OCI-LY7 (cell line): ENCODE measurements around the gene RMI2. TPM values are rescaled to one million over a fixed set of nuclear protein-coding genes. Genes with fewer than 3 reads are reported as not detected.

Source experiments
- BruUV-seq: library from RNA; stranded (reverse); fragments of 400-500 nt; replicated peaks from 2 replicates; lab custom pipeline; 2021; lab: Mats Ljungman, UMichigan
- CTCF ChIA-PET: fragments of 300-600 bp; sonication (Branson Sonifier 250); formaldehyde crosslinking; loops from one replicate; lab custom pipeline; 2022; ENCODE audit warnings: antibody characterized with exemption; ENCODE audit not compliant: unreplicated experiment; lab: Charles Lee
- POLR2A ChIA-PET: fragments of 300-600 bp; sonication (Branson Sonifier 250); formaldehyde crosslinking; loops from one replicate; lab custom pipeline; 2022; ENCODE audit warnings: antibody characterized with exemption; lab: Charles Lee
- DNase-seq: peaks from one replicate; pipeline ENCODE4 v3.0.0-alpha.2; 2015; ENCODE audit warnings: low spot score
- H2AFZ ChIP-seq: fragments of 200-600 bp; sonication (generic), shearing (Covaris generic); 2 replicates; pipeline ENCODE4 v1.6.1; 2014; ENCODE audit warnings: mild to moderate bottlenecking, antibody characterized with exemption, low read length, moderate library complexity
- H3K27ac ChIP-seq: fragments of 200-600 bp; sonication (generic); 2 replicates; pipeline ENCODE4 v1.5.1; 2014; ENCODE audit warnings: mixed run types, low read depth, mild to moderate bottlenecking, moderate library complexity, low read length, inconsistent platforms; ENCODE audit not compliant: poor library complexity, severe bottlenecking
- H3K36me3 ChIP-seq: fragments of 200-600 bp; sonication (generic); 2 replicates; pipeline ENCODE4 v1.6.1; 2014; ENCODE audit warnings: mild to moderate bottlenecking, antibody characterized with exemption, low read length, moderate library complexity, mixed read lengths; ENCODE audit not compliant: insufficient read depth
- H3K4me1 ChIP-seq: fragments of 200-600 bp; sonication (generic); 2 replicates; pipeline ENCODE4 v1.5.1; 2014; ENCODE audit warnings: mild to moderate bottlenecking, low read length; ENCODE audit not compliant: insufficient read depth, poor library complexity, severe bottlenecking
- H3K4me2 ChIP-seq: fragments of 200-600 bp; sonication (generic); 2 replicates; pipeline ENCODE4 v1.6.1; 2014; ENCODE audit warnings: mild to moderate bottlenecking, low read length
- H3K4me3 ChIP-seq: fragments of 200-600 bp; sonication (generic); 2 replicates; pipeline ENCODE4 v1.5.1; 2014; ENCODE audit warnings: mild to moderate bottlenecking, low read depth, low read length; ENCODE audit not compliant: poor library complexity, severe bottlenecking
- H3K79me2 ChIP-seq: fragments of 200-600 bp; sonication (generic); 2 replicates; pipeline ENCODE4 v1.6.1; 2016; ENCODE audit warnings: low read depth, mild to moderate bottlenecking, low read length, moderate library complexity, mixed read lengths; ENCODE audit not compliant: insufficient read depth
- H3K9me2 ChIP-seq: fragments of 200-600 bp; sonication (generic); 2 replicates; pipeline ENCODE4 v1.6.1; 2016; ENCODE audit warnings: mild to moderate bottlenecking, low read length, mixed read lengths; ENCODE audit not compliant: insufficient read depth
- H3K9me3 ChIP-seq: fragments of 200-600 bp; sonication (generic); 2 replicates; pipeline ENCODE4 v1.6.1; 2014; ENCODE audit warnings: mild to moderate bottlenecking, mixed run types, low read length, mixed read lengths
- H4K20me1 ChIP-seq: fragments of 200-600 bp; sonication (generic); 2 replicates; pipeline ENCODE4 v1.6.1; 2014; ENCODE audit warnings: mild to moderate bottlenecking, antibody characterized with exemption, low read length, moderate library complexity, mixed read lengths; ENCODE audit not compliant: insufficient read depth
- EZH2phosphoT487 ChIP-seq: fragments of 200-600 bp; sonication (generic); IDR thresholded peaks from 2 replicates; pipeline ENCODE4 v1.6.1; 2018; ENCODE audit warnings: low read depth, borderline replicate concordance, mild to moderate bottlenecking, mixed run types, antibody characterized with exemption, low read length, moderate library complexity, mixed read lengths
- intact Hi-C: fragments of 100-400 bp; cut with micrococcal nuclease; formaldehyde crosslinking; loops from one replicate; pipeline ENCODE4 v1.10.0; 2022; ENCODE audit not compliant: unreplicated experiment
- total RNA-seq, 2 experiments: library from RNA; depleted of rRNA in 1 of 2; stranded (reverse); fragments of >200 nt in 1 of 2; shearing (Covaris generic) in 1 of 2; gene quantifications; 2 replicates each; pipeline ENCODE4 v1.2.3, GENCODE V29; 2014 to 2022
- TF ChIP-seq, protein P1 (sequence below): fragments of 200-600 bp; sonication (generic); conservative IDR thresholded peaks from 2 replicates; pipeline ENCODE4 v1.5.1; 2014; ENCODE audit warnings: mild to moderate bottlenecking, antibody characterized with exemption, low read length, moderate library complexity, mixed read lengths

The RMI2 gene
- total RNA-seq, 2 experiments from 2014 or later: 84.5 to 126 TPM

- Histone ChIP-seq H2AFZ (peak overlapping the region; percentile 43; the same call in 1 of the 2 replicates), H3K4me2 (peak overlapping the region; percentile 19; the same call in 1 of the 2 replicates), H3K27ac (peak overlapping the region; percentile 85), H3K9me3 (no peaks in the 10 kb centered on the region), H3K4me3 (no peak overlapping the region), H3K9me2 (no peaks in the 10 kb centered on the region), H3K36me3 (no peaks in the 10 kb centered on the region), H3K4me1 (peaks cover 53% of the 10 kb centered on the region), H4K20me1 (no peaks in the 10 kb centered on the region), H3K79me2 (no peaks in the 10 kb centered on the region)
- BruUV-seq: no TSS peak
- CTCF ChIA-PET: interaction anchor here (0.7 to 1.1 kb wide), 2 partner anchors 13 to 17 kb away, joined by 4 to 6 read pairs; no protein-coding TSS in a partner anchor
- no peak for DNase-seq
- intact Hi-C loops: loop anchor here (5.0 kb wide), 2 partner anchors 280 to 400 kb away; no protein-coding TSS in a partner anchor
- TF ChIP-seq, protein P1, sequence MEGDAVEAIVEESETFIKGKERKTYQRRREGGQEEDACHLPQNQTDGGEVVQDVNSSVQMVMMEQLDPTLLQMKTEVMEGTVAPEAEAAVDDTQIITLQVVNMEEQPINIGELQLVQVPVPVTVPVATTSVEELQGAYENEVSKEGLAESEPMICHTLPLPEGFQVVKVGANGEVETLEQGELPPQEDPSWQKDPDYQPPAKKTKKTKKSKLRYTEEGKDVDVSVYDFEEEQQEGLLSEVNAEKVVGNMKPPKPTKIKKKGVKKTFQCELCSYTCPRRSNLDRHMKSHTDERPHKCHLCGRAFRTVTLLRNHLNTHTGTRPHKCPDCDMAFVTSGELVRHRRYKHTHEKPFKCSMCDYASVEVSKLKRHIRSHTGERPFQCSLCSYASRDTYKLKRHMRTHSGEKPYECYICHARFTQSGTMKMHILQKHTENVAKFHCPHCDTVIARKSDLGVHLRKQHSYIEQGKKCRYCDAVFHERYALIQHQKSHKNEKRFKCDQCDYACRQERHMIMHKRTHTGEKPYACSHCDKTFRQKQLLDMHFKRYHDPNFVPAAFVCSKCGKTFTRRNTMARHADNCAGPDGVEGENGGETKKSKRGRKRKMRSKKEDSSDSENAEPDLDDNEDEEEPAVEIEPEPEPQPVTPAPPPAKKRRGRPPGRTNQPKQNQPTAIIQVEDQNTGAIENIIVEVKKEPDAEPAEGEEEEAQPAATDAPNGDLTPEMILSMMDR: peak; percentile 59; the same call in 1 of the 2 replicates
- TF ChIP-seq EZH2phosphoT487: no peak
- POLR2A ChIA-PET: interaction anchor here (2.0 kb wide), 1 partner anchor 117 kb away, joined by 8 read pairs; the partner anchor contains the start of gene SOCS1
Observed at GRCh38 chr16:11372073-11372828, 27.0 kb downstream of the RMI2 start.

- ChIA-PET POLR2A (no interaction called here), CTCF (no interaction called here)
- no peak overlapping the region for H3K27ac ChIP-seq
- no peaks in the 10 kb centered on the region for H4K20me1 ChIP-seq
- intact Hi-C loops: loop anchor here (5.0 kb wide), 2 partner anchors 281 to 401 kb away; no protein-coding TSS in a partner anchor
- no peak overlapping the region for H3K4me3 ChIP-seq
- no peaks in the 10 kb centered on the region for H3K9me3 ChIP-seq
- H3K4me2 ChIP-seq: no peak overlapping the region
- BruUV-seq: no TSS peak
- H3K36me3 ChIP-seq: no peaks in the 10 kb centered on the region
- peak overlapping the region; percentile 43; the same call in 1 of the 2 replicates for H2AFZ ChIP-seq
- no peaks in the 10 kb centered on the region for H3K79me2 ChIP-seq
- H3K9me2 ChIP-seq: no peaks in the 10 kb centered on the region
- peaks cover 50% of the 10 kb centered on the region for H3K4me1 ChIP-seq
- no peak for DNase-seq
- TF ChIP-seq, protein P1: no peak
- TF ChIP-seq EZH2phosphoT487: no peak
Observed at GRCh38 chr16:11372829-11373306, 27.6 kb downstream of the RMI2 start.
